GM23338 (cell line): ENCODE data around the gene DTNBP1. TPM values are rescaled to one million over a fixed set of nuclear protein-coding genes. Genes with fewer than 3 reads are reported as not detected.
A peak's percentile ranks its signal among the peaks of the same experiment; 100 is the strongest.

ENCODE experiments used
- ATAC-seq: fragments of 200-7000 bp; cut with Tn5 transposase; 3 replicates; pipeline ENCODE4 v1.9.1; 2020
- DNase-seq: peaks from one replicate; pipeline ENCODE4 v3.0.0-alpha.2; 2015; ENCODE audit warnings: low spot score
- H2AFZ ChIP-seq: fragments of 200-600 bp; sonication (generic); 2 replicates; pipeline ENCODE4 v1.8.0; 2016; ENCODE audit warnings: antibody characterized with exemption, mild to moderate bottlenecking, moderate library complexity
- H3F3A ChIP-seq: fragments of 200-600 bp; sonication (generic); replicated peaks from 2 replicates; pipeline ENCODE4 v1.8.0; 2017; ENCODE audit warnings: antibody characterized with exemption, mixed run types, low read depth
- H3K27ac ChIP-seq: fragments of 200-600 bp; sonication (generic); 2 replicates; pipeline ENCODE4 v1.6.1; 2016; ENCODE audit warnings: low read depth
- H3K27me3 ChIP-seq: fragments of 200-600 bp; sonication (generic); 2 replicates; pipeline ENCODE4 v1.8.0; 2016; ENCODE audit warnings: mild to moderate bottlenecking, mixed run types, moderate library complexity; ENCODE audit not compliant: insufficient read depth
- H3K36me3 ChIP-seq: fragments of 200-600 bp; sonication (generic); 2 replicates; pipeline ENCODE4 v1.8.0; 2016; ENCODE audit warnings: mild to moderate bottlenecking; ENCODE audit not compliant: insufficient read depth
- H3K4me1 ChIP-seq: fragments of 200-600 bp; sonication (generic); 2 replicates; pipeline ENCODE4 v1.8.0; 2016; ENCODE audit warnings: mild to moderate bottlenecking, moderate library complexity; ENCODE audit not compliant: insufficient read depth
- H3K4me2 ChIP-seq: fragments of 200-600 bp; sonication (generic); 2 replicates; pipeline ENCODE4 v1.7.1; 2017; ENCODE audit warnings: mixed run types
- H3K4me3 ChIP-seq: fragments of 200-600 bp; sonication (generic); 2 replicates; pipeline ENCODE4 v1.6.1; 2016; ENCODE audit warnings: mixed run types
- H3K79me2 ChIP-seq: fragments of 200-600 bp; sonication (generic); replicated peaks from 2 replicates; pipeline ENCODE4 v1.8.0; 2017; ENCODE audit warnings: mild to moderate bottlenecking; ENCODE audit not compliant: insufficient read depth
- H3K9me2 ChIP-seq: fragments of 200-600 bp; sonication (generic); 2 replicates; pipeline ENCODE4 v1.8.0; 2017; ENCODE audit not compliant: insufficient read depth
- H4K20me1 ChIP-seq: fragments of 200-600 bp; sonication (generic); replicated peaks from 2 replicates; pipeline ENCODE4 v1.8.0; 2017; ENCODE audit warnings: mild to moderate bottlenecking; ENCODE audit not compliant: insufficient read depth
- H3K27ac Mint-ChIP-seq: 2 replicates; pipeline ENCODE4 v1.8.0; 2020; ENCODE audit warnings: inconsistent platforms, mild to moderate bottlenecking, moderate library complexity, mixed read lengths
- H3K27me3 Mint-ChIP-seq: 3 replicates; pipeline ENCODE4 v1.8.0; 2022; ENCODE audit warnings: low read depth, mild to moderate bottlenecking, moderate library complexity, mixed read lengths, inconsistent platforms; ENCODE audit not compliant: insufficient read depth, poor library complexity
- H3K36me3 Mint-ChIP-seq: 3 replicates; pipeline ENCODE4 v1.8.0; 2021; ENCODE audit warnings: low read depth, mild to moderate bottlenecking, inconsistent platforms, moderate library complexity, mixed read lengths
- H3K4me1 Mint-ChIP-seq: 3 replicates; pipeline ENCODE4 v1.8.0; 2020; ENCODE audit warnings: mild to moderate bottlenecking, inconsistent platforms, mixed read lengths
- H3K4me3 Mint-ChIP-seq: 3 replicates; pipeline ENCODE4 v1.8.0; 2021; ENCODE audit warnings: moderate library complexity, mild to moderate bottlenecking, inconsistent platforms, mixed read lengths
- H3K9me3 Mint-ChIP-seq: 3 replicates; pipeline ENCODE4 v1.8.0; 2020; ENCODE audit warnings: moderate library complexity, mild to moderate bottlenecking, inconsistent platforms, mixed read lengths
- NANOG ChIP-seq: IDR thresholded peaks from 2 replicates; pipeline ENCODE4 v1.6.1; 2016; ENCODE audit warnings: antibody characterized with exemption, borderline replicate concordance
- POLR2AphosphoS5 ChIP-seq: IDR thresholded peaks from 2 replicates; pipeline ENCODE4 v1.6.1; 2016; ENCODE audit warnings: antibody characterized with exemption, low read depth
- STAT1 ChIP-seq: IDR thresholded peaks from one replicate; pipeline ENCODE4 v1.6.1; 2016; ENCODE audit warnings: antibody characterized with exemption; ENCODE audit not compliant: unreplicated experiment
- polyA plus RNA-seq: library from polyadenylated mRNA; unstranded; fragments of >200 nt; fragmentation: Nextera tagmentation; extraction: Ambion mirVana; gene quantifications from 2 replicates; pipeline ENCODE4 v1.2.1, GENCODE V29; 2016
- total RNA-seq: library from RNA; depleted of rRNA; stranded (reverse); fragments of >200 nt; shearing (Covaris generic); gene quantifications from 2 replicates; pipeline ENCODE4 v1.2.3, GENCODE V29; 2014
- TF ChIP-seq, protein P1 (sequence below): IDR thresholded peaks from one replicate; pipeline ENCODE4 v1.6.1; 2018; ENCODE audit warnings: antibody characterized with exemption; ENCODE audit not compliant: unreplicated experiment
- TF ChIP-seq, protein P2 (sequence below): fragments of 250-450 bp; sonication (Bioruptor Pico); IDR thresholded peaks from 2 replicates; pipeline ENCODE4 v1.5.0; 2020; ENCODE audit warnings: mild to moderate bottlenecking, moderate library complexity

The DTNBP1 gene
- total and polyA plus RNA-seq, 2 experiments from 2014 or later = 12.1 to 20.1 TPM

DNA sequence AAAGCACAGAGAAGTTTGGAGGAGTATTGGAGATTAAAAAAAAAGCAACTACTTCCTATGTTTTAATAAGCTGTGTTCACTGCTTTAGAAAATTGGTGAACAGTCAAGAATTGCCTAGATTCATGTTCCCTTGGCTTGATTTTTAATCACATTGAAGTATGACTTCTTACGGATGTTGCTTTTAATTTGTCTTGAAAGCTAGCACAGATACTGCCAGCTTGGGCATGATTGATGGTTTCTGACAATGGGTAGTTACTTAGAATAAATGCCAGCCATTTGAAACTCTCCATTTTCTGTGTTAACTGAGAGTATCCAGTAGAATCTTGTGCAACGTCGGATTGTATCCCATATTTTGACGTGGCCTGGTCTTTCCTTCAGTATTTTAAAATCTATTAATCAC, 178.0 kb downstream of the DTNBP1 start:
- TF ChIP-seq NANOG (no peak), STAT1 (no peak), POLR2AphosphoS5 (no peak)
- TF ChIP-seq, protein P1, sequence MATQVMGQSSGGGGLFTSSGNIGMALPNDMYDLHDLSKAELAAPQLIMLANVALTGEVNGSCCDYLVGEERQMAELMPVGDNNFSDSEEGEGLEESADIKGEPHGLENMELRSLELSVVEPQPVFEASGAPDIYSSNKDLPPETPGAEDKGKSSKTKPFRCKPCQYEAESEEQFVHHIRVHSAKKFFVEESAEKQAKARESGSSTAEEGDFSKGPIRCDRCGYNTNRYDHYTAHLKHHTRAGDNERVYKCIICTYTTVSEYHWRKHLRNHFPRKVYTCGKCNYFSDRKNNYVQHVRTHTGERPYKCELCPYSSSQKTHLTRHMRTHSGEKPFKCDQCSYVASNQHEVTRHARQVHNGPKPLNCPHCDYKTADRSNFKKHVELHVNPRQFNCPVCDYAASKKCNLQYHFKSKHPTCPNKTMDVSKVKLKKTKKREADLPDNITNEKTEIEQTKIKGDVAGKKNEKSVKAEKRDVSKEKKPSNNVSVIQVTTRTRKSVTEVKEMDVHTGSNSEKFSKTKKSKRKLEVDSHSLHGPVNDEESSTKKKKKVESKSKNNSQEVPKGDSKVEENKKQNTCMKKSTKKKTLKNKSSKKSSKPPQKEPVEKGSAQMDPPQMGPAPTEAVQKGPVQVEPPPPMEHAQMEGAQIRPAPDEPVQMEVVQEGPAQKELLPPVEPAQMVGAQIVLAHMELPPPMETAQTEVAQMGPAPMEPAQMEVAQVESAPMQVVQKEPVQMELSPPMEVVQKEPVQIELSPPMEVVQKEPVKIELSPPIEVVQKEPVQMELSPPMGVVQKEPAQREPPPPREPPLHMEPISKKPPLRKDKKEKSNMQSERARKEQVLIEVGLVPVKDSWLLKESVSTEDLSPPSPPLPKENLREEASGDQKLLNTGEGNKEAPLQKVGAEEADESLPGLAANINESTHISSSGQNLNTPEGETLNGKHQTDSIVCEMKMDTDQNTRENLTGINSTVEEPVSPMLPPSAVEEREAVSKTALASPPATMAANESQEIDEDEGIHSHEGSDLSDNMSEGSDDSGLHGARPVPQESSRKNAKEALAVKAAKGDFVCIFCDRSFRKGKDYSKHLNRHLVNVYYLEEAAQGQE = no peak
- TF ChIP-seq, protein P2, sequence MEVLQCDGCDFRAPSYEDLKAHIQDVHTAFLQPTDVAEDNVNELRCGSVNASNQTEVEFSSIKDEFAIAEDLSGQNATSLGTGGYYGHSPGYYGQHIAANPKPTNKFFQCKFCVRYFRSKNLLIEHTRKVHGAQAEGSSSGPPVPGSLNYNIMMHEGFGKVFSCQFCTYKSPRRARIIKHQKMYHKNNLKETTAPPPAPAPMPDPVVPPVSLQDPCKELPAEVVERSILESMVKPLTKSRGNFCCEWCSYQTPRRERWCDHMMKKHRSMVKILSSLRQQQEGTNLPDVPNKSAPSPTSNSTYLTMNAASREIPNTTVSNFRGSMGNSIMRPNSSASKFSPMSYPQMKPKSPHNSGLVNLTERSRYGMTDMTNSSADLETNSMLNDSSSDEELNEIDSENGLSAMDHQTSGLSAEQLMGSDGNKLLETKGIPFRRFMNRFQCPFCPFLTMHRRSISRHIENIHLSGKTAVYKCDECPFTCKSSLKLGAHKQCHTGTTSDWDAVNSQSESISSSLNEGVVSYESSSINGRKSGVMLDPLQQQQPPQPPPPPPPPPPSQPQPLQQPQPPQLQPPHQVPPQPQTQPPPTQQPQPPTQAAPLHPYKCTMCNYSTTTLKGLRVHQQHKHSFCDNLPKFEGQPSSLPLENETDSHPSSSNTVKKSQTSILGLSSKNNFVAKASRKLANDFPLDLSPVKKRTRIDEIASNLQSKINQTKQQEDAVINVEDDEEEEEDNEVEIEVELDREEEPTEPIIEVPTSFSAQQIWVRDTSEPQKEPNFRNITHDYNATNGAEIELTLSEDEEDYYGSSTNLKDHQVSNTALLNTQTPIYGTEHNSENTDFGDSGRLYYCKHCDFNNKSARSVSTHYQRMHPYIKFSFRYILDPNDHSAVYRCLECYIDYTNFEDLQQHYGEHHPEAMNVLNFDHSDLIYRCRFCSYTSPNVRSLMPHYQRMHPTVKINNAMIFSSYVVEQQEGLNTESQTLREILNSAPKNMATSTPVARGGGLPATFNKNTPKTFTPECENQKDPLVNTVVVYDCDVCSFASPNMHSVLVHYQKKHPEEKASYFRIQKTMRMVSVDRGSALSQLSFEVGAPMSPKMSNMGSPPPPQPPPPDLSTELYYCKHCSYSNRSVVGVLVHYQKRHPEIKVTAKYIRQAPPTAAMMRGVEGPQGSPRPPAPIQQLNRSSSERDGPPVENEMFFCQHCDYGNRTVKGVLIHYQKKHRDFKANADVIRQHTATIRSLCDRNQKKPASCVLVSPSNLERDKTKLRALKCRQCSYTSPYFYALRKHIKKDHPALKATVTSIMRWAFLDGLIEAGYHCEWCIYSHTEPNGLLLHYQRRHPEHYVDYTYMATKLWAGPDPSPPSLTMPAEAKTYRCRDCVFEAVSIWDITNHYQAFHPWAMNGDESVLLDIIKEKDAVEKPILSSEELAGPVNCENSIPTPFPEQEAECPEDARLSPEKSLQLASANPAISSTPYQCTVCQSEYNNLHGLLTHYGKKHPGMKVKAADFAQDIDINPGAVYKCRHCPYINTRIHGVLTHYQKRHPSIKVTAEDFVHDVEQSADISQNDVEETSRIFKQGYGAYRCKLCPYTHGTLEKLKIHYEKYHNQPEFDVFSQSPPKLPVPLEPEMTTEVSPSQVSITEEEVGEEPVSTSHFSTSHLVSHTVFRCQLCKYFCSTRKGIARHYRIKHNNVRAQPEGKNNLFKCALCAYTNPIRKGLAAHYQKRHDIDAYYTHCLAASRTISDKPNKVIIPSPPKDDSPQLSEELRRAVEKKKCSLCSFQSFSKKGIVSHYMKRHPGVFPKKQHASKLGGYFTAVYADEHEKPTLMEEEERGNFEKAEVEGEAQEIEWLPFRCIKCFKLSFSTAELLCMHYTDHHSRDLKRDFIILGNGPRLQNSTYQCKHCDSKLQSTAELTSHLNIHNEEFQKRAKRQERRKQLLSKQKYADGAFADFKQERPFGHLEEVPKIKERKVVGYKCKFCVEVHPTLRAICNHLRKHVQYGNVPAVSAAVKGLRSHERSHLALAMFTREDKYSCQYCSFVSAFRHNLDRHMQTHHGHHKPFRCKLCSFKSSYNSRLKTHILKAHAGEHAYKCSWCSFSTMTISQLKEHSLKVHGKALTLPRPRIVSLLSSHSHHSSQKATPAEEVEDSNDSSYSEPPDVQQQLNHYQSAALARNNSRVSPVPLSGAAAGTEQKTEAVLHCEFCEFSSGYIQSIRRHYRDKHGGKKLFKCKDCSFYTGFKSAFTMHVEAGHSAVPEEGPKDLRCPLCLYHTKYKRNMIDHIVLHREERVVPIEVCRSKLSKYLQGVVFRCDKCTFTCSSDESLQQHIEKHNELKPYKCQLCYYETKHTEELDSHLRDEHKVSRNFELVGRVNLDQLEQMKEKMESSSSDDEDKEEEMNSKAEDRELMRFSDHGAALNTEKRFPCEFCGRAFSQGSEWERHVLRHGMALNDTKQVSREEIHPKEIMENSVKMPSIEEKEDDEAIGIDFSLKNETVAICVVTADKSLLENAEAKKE (CRISPR knock-in tag) = no peak
- Mint-ChIP-seq H3K27me3 (peaks cover 22% of the 10 kb centered on the region), H3K36me3 (peaks cover 36% of the 10 kb centered on the region), H3K27ac (no peak overlapping the region; the same call in 1 of the 2 replicates), H3K4me3 (no peak overlapping the region), H3K4me1 (peaks cover 79% of the 10 kb centered on the region), H3K9me3 (no peaks in the 10 kb centered on the region; the same call in 2 of the 3 replicates)
- H3F3A ChIP-seq = peaks cover 21% of the 10 kb centered on the region
- peaks cover 97% of the 10 kb centered on the region for H3K79me2 ChIP-seq
- ATAC-seq = no peak
- H3K27ac ChIP-seq = no peak overlapping the region
- H2AFZ ChIP-seq = no peak overlapping the region
- H3K36me3 ChIP-seq = peaks cover 25% of the 10 kb centered on the region
- H3K4me1 ChIP-seq = peaks cover 79% of the 10 kb centered on the region
- H3K4me2 ChIP-seq = 0 out of 2 replicates have a peak overlapping the region, but pooled peaks have one; percentile 24
- H3K4me3 ChIP-seq = no peak overlapping the region
- no peak for DNase-seq
- H3K9me2 ChIP-seq = no peaks in the 10 kb centered on the region
- no peaks in the 10 kb centered on the region for H3K27me3 ChIP-seq
- H4K20me1 ChIP-seq = peaks cover 92% of the 10 kb centered on the region
